ENCODE data around the gene FAM221B. TPM values are rescaled to one million over a fixed set of nuclear protein-coding genes. Genes with fewer than 3 reads are reported as not detected.

FAM221B gene
- total RNA-seq, 1 donor from 2014 or later: 1.1 TPM

- no peak overlapping the region for H3K27ac Mint-ChIP-seq
- DNase-seq (ENCODE audit: extremely low spot score, unreplicated experiment): no peak
- no peaks in the 10 kb centered on the region for H3K36me3 Mint-ChIP-seq
- no peaks in the 10 kb centered on the region for H3K4me1 Mint-ChIP-seq (ENCODE audit: unreplicated experiment)
- H3K27me3 Mint-ChIP-seq: peaks cover 16% of the 10 kb centered on the region
- TF ChIP-seq, protein P1, sequence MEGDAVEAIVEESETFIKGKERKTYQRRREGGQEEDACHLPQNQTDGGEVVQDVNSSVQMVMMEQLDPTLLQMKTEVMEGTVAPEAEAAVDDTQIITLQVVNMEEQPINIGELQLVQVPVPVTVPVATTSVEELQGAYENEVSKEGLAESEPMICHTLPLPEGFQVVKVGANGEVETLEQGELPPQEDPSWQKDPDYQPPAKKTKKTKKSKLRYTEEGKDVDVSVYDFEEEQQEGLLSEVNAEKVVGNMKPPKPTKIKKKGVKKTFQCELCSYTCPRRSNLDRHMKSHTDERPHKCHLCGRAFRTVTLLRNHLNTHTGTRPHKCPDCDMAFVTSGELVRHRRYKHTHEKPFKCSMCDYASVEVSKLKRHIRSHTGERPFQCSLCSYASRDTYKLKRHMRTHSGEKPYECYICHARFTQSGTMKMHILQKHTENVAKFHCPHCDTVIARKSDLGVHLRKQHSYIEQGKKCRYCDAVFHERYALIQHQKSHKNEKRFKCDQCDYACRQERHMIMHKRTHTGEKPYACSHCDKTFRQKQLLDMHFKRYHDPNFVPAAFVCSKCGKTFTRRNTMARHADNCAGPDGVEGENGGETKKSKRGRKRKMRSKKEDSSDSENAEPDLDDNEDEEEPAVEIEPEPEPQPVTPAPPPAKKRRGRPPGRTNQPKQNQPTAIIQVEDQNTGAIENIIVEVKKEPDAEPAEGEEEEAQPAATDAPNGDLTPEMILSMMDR (conservative IDR thresholded peaks at IDR 0.05): no peak
- no peaks in the 10 kb centered on the region for H3K9me3 Mint-ChIP-seq
- no peak overlapping the region for H3K4me3 Mint-ChIP-seq
Observed at GRCh38 chr9:35856206-35856605, 27.7 kb upstream of the FAM221B start.

GRCh38 chr9:35854091-35854762 lies 25.7 kb upstream of the FAM221B start:
- H3K9me3 Mint-ChIP-seq: no peaks in the 10 kb centered on the region
- H3K4me3 Mint-ChIP-seq: no peak overlapping the region
- TF ChIP-seq, protein P1 (conservative IDR thresholded peaks at IDR 0.05): no peak
- H3K4me1 Mint-ChIP-seq (ENCODE audit: unreplicated experiment): no peaks in the 10 kb centered on the region
- H3K27ac Mint-ChIP-seq: no peak overlapping the region
- peaks cover 4% of the 10 kb centered on the region for H3K27me3 Mint-ChIP-seq
- H3K36me3 Mint-ChIP-seq: no peaks in the 10 kb centered on the region
- DNase-seq (ENCODE audit: extremely low spot score, unreplicated experiment): peak; percentile 43

GRCh38 chr9:35852876-35853865 lies 24.6 kb upstream of the FAM221B start:
- peaks cover 3% of the 10 kb centered on the region for H3K36me3 Mint-ChIP-seq
- H3K27ac Mint-ChIP-seq: no peak overlapping the region
- no peak overlapping the region for H3K4me3 Mint-ChIP-seq
- H3K27me3 Mint-ChIP-seq: no peaks in the 10 kb centered on the region
- peak; percentile 66 for DNase-seq (ENCODE audit: extremely low spot score, unreplicated experiment)
- H3K9me3 Mint-ChIP-seq: no peaks in the 10 kb centered on the region
- no peaks in the 10 kb centered on the region for H3K4me1 Mint-ChIP-seq (ENCODE audit: unreplicated experiment)
- TF ChIP-seq, protein P1 (conservative IDR thresholded peaks at IDR 0.05): no peak

- Mint-ChIP-seq H3K36me3 (peaks cover 3% of the 10 kb centered on the region), H3K27ac (no peak overlapping the region), H3K4me1 (ENCODE audit: unreplicated experiment) (no peaks in the 10 kb centered on the region), H3K27me3 (no peaks in the 10 kb centered on the region), H3K9me3 (no peaks in the 10 kb centered on the region), H3K4me3 (no peak overlapping the region)
- DNase-seq (ENCODE audit: extremely low spot score, unreplicated experiment): no peak
- TF ChIP-seq, protein P1 (conservative IDR thresholded peaks at IDR 0.05): no peak
Observed at GRCh38 chr9:35852267-35852815, 23.8 kb upstream of the FAM221B start.

DNA sequence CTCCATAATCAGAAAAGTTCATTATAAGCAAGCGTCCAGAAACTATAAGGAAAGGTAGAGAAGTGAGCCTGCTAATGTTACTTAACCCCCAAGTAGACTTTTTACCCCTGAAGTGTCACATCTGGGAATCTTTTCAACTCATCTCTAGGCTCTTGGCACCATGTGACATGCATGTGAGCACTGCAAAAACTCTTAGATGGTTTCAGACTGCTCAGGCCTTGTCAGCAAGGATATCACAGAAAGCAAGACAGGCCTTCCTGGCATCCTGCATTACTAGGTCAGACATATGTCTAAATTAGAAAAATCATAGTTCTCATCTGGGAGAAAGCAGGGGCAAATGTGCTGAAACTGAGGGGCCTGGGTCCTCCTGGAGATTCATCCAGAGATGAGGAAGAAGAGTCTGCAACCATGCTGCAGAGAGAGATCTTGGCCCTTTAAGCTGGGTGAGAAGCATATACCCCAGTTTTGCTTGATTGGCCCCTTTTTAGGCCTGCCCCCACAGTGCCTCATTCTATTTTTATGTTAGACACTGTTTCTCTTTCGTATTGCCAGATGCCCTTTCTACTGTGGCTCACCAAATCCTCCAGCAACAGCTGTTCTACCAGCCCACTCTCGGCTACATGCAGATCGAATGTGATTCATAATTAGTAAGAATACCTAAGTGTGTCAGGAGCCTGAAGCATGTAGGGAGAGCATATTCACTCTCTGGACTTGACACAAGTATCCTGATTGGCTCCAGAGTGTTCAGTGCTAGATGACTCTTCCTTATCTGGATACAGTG lies 19.4 kb upstream of the FAM221B start:
- no peak for DNase-seq (ENCODE audit: extremely low spot score, unreplicated experiment)
- H3K27me3 Mint-ChIP-seq: no peaks in the 10 kb centered on the region
- no peaks in the 10 kb centered on the region for H3K9me3 Mint-ChIP-seq
- H3K4me3 Mint-ChIP-seq: no peak overlapping the region
- peaks cover 3% of the 10 kb centered on the region for H3K36me3 Mint-ChIP-seq
- H3K27ac Mint-ChIP-seq: no peak overlapping the region
- TF ChIP-seq, protein P1 (conservative IDR thresholded peaks at IDR 0.05): no peak
- H3K4me1 Mint-ChIP-seq (ENCODE audit: unreplicated experiment): peaks cover 11% of the 10 kb centered on the region

All from type B pancreatic cell (in vitro differentiated cells).